PFSK-1 (cell line): ENCODE data around the gene EFNB1.

ENCODE experiments used
- FOXP2 ChIP-seq: optimal IDR thresholded peaks from 2 replicates; pipeline ENCODE3; 2011; ENCODE audit warnings: borderline replicate concordance, control low read depth, inconsistent platforms; ENCODE audit not compliant: insufficient read depth; ENCODE audit errors: extremely low read length, extremely low read depth
- POLR2AphosphoS5 ChIP-seq: IDR thresholded peaks from 2 replicates; pipeline ENCODE4 v1.6.1; 2012; ENCODE audit warnings: low read depth, mild to moderate bottlenecking, control low read depth, low read length, moderate library complexity
- REST ChIP-seq, 2 experiments: IDR thresholded peaks; 2 replicates each; pipeline versions ENCODE4 v1.6.1 to v1.8.0; 2011 to 2012; ENCODE audit warnings: low read depth in 2 of 2, low read length in 2 of 2, control low read depth in 1 of 2, inconsistent platforms in 1 of 2, mild to moderate bottlenecking in 1 of 2, moderate library complexity in 1 of 2; ENCODE audit not compliant: insufficient read depth in 1 of 2
- SIN3A ChIP-seq: IDR thresholded peaks from 2 replicates; pipeline ENCODE4 v1.6.1; 2012; ENCODE audit warnings: mild to moderate bottlenecking, low read length, moderate library complexity, borderline replicate concordance; ENCODE audit not compliant: insufficient read depth
- TAF1 ChIP-seq: IDR thresholded peaks from 2 replicates; pipeline ENCODE4 v1.6.1; 2012; ENCODE audit warnings: low read length, control low read depth, borderline replicate concordance; ENCODE audit not compliant: insufficient read depth

GRCh38 chrX:68852046-68852445, 23.2 kb downstream of the EFNB1 start:
- TF ChIP-seq REST (IDR thresholded peaks at IDR 0.05; ENCODE audit: insufficient read depth in 1 of 2, low read depth in 2 of 2, low read length in 2 of 2) (no peak), SIN3A (no peak), TAF1 (no peak), POLR2AphosphoS5 (no peak), FOXP2 (no peak)
